CD4-positive, alpha-beta T cell treated with Interleukin-12 subunit alpha and Interleukin-12 subunit beta, for 1 hour (primary cell): ENCODE measurements around the gene FKBP7.
A peak's percentile ranks its signal among the peaks of the same experiment; 100 is the strongest.
"Not testable (repeated sequence)": the region's sequence is repeated elsewhere in the genome, so short reads cannot be mapped to it uniquely, and the experiment has no call there.

Experiments
- DNase-seq: peaks from one replicate; pipeline ENCODE4 v3.0.0-alpha.2; 2020

The FKBP7 gene

GRCh38 chr2:178484245-178485041 lies 6.0 kb upstream of the FKBP7 start:
- DNase-seq: no peak

GRCh38 chr2:178482437-178482836 lies 4.0 kb upstream of the FKBP7 start:
- no peak for DNase-seq

- DNase-seq: peak; percentile 84
These were observed 2.1 kb upstream of the FKBP7 start, which contains the start of gene PLEKHA3 for GRCh38 chr2:178480227-178481181. PLEKHA3 (plus strand) TSS chr2:178480457; CDS start chr2:178480870, 413 bp downstream.

GRCh38 chr2:178479758-178480226 lies 1.4 kb upstream of the FKBP7 start:
- no peak for DNase-seq

GRCh38 chr2:178479275-178479616 lies 846 bp upstream of the FKBP7 start:
- no peak for DNase-seq

- no peak for DNase-seq
These were observed 316 bp downstream of the FKBP7 start for GRCh38 chr2:178478130-178478438.

- DNase-seq: no peak
These were observed 814 bp downstream of the FKBP7 start for GRCh38 chr2:178477443-178478129.

- no peak for DNase-seq
These were observed 1.9 kb downstream of the FKBP7 start for GRCh38 chr2:178476477-178476876.

GRCh38 chr2:178474560-178474959 lies 3.8 kb downstream of the FKBP7 start:
- no peak for DNase-seq

GRCh38 chr2:178473931-178474330 lies 4.5 kb downstream of the FKBP7 start:
- DNase-seq: no peak

- no peak for DNase-seq
These were observed 5.0 kb downstream of the FKBP7 start for GRCh38 chr2:178473373-178473772.

GRCh38 chr2:178471313-178471712 lies 7.1 kb downstream of the FKBP7 start:
- not testable (repeated sequence) for DNase-seq

GRCh38 chr2:178469219-178469849 lies 9.1 kb downstream of the FKBP7 start:
- no peak for DNase-seq

GRCh38 chr2:178457390-178457886 lies 21.0 kb downstream of the FKBP7 start:
- no peak for DNase-seq

GRCh38 chr2:178455947-178456346 lies 22.5 kb downstream of the FKBP7 start:
- no peak for DNase-seq

GRCh38 chr2:178452870-178453269 lies 25.5 kb downstream of the FKBP7 start:
- DNase-seq: no peak

- DNase-seq: no peak
These were observed 26.1 kb downstream of the FKBP7 start for GRCh38 chr2:178452334-178452733.

GRCh38 chr2:178450774-178451525 lies 27.4 kb downstream of the FKBP7 start, which contains the start of the genes PJVK and PRKRA:
PJVK (plus strand) TSS chr2:178451378; CDS start chr2:178453410, 2,032 bp downstream.
PRKRA (minus strand) TSS chr2:178451175; CDS start chr2:178451030, 145 bp downstream.
- peak; percentile 96 for DNase-seq

- no peak for DNase-seq
These were observed 28.0 kb downstream of the FKBP7 start for GRCh38 chr2:178450524-178450773.

GRCh38 chr2:178449700-178450523 lies 28.5 kb downstream of the FKBP7 start:
- no peak for DNase-seq
